ENCODE measurements around the gene DPH3. TPM values are rescaled to one million over a fixed set of nuclear protein-coding genes. Genes with fewer than 3 reads are reported as not detected.

The DPH3 gene
- total RNA-seq, 1 donor from 2014 or later: 29.8 TPM

DNA sequence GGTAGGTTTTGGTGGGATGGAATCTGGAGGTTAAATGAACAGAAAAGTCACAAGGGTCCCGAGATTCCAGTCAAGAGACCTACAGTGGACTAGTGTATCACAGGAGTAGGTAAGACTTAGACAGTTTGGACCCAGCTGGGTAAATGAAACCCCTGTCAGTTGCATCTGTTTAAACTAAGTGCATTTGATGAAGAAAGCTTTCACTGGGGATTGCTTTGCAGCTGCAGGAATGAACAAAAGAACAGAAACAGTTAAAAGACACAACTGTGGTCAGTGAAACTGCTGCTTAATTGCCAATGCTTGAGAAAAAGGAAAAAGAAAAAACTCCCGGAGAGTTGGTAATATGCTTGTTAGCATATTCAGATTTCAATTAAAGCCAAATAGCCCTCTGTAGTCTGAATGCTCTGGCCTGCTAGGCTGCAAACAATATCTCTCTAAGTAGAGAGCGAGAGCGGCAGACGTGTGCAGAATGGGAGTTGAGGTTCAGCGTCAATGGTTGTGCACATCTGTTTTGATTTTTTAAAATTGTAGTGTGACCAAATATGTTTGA, 37.4 kb upstream of the DPH3 start:
- peak overlapping the region; percentile 63 for H3K27ac ChIP-seq
- peak overlapping the region; percentile 1 for H3K4me3 ChIP-seq
- no peak for ATAC-seq
- intact Hi-C loops (cut with DNase I): no loop called here
- peaks cover 8% of the 10 kb centered on the region for H3K36me3 ChIP-seq
- H3K27me3 ChIP-seq: no peaks in the 10 kb centered on the region
- no peak for DNase-seq
- H3K9me3 ChIP-seq: no peaks in the 10 kb centered on the region
- peaks cover 32% of the 10 kb centered on the region for H3K4me1 ChIP-seq
- TF ChIP-seq CTCF (IDR thresholded peaks at IDR 0.05): no peak

GRCh38 chr3:16301507-16301906, 36.8 kb upstream of the DPH3 start:
- peak overlapping the region; percentile 4 for H3K4me3 ChIP-seq
- H3K27ac ChIP-seq: peak overlapping the region; percentile 63
- H3K36me3 ChIP-seq: peaks cover 8% of the 10 kb centered on the region
- H3K4me1 ChIP-seq: peaks cover 32% of the 10 kb centered on the region
- intact Hi-C loops (cut with DNase I): no loop called here
- no peak for DNase-seq
- no peaks in the 10 kb centered on the region for H3K27me3 ChIP-seq
- ATAC-seq: peak; percentile 85
- no peak for TF ChIP-seq CTCF (IDR thresholded peaks at IDR 0.05)
- no peaks in the 10 kb centered on the region for H3K9me3 ChIP-seq

- TF ChIP-seq CTCF (IDR thresholded peaks at IDR 0.05): no peak
- Histone ChIP-seq H3K4me1 (peaks cover 32% of the 10 kb centered on the region), H3K27ac (peak overlapping the region; percentile 63), H3K27me3 (no peaks in the 10 kb centered on the region), H3K4me3 (peak overlapping the region; percentile 4), H3K9me3 (no peaks in the 10 kb centered on the region), H3K36me3 (peaks cover 11% of the 10 kb centered on the region)
- peak; percentile 60 for ATAC-seq
- intact Hi-C loops (cut with DNase I): no loop called here
- no peak for DNase-seq
Observed at GRCh38 chr3:16300881-16301359, 36.2 kb upstream of the DPH3 start.

DNA sequence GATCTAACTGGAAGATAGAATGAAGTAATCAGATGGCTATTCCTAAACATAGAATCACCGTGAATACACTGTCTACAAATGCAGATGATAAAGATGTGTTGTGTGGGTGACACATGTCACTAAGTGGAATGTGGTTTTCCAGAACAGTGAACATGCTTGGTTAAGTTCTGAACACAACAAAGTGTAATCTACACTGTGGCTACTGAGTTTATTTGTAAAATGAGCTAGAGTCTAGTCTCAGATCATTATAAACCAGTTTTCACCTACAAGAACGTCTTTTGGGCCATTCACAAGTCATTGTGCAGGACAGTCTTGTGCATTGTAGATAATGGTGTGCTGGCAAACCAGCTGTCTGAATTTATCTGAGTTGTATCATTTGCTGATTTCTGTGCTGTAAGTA, 35.6 kb upstream of the DPH3 start:
- ATAC-seq (no peak), DNase-seq (no peak)
- Histone ChIP-seq H3K9me3 (no peaks in the 10 kb centered on the region), H3K4me3 (no peak overlapping the region), H3K27ac (peak overlapping the region; percentile 63), H3K36me3 (peaks cover 16% of the 10 kb centered on the region), H3K4me1 (peaks cover 32% of the 10 kb centered on the region), H3K27me3 (no peaks in the 10 kb centered on the region)
- no peak for TF ChIP-seq CTCF (IDR thresholded peaks at IDR 0.05)
- intact Hi-C loops (cut with DNase I): no loop called here

GRCh38 chr3:16299746-16300145, 35.0 kb upstream of the DPH3 start:
- DNase-seq: no peak
- Histone ChIP-seq H3K4me1 (peaks cover 32% of the 10 kb centered on the region), H3K36me3 (peaks cover 16% of the 10 kb centered on the region), H3K9me3 (no peaks in the 10 kb centered on the region), H3K27ac (no peak overlapping the region), H3K4me3 (no peak overlapping the region), H3K27me3 (no peaks in the 10 kb centered on the region)
- TF ChIP-seq CTCF (IDR thresholded peaks at IDR 0.05): no peak
- no peak for ATAC-seq
- intact Hi-C loops (cut with DNase I): no loop called here

DNA sequence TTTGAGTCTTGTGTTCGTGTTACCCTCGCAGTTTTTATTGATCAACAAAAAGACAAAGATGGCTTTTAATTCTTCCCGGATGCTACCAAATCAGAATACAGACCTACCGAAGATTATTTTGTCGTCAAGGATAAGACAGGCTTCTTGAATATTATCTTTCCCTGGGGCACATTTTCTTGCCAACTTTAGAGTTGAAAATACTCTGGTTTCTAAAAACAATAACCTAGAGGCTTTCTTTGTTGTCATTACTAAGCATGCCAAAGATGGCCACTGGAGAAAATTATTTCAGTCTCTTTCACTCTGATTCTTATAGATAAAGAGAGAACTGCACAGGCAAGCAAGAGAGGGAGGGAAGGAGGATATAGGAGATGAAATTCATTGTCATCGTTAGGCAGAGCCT, 34.1 kb upstream of the DPH3 start:
- H3K36me3 ChIP-seq: peaks cover 16% of the 10 kb centered on the region
- H3K4me1 ChIP-seq: peaks cover 32% of the 10 kb centered on the region
- intact Hi-C loops (cut with DNase I): no loop called here
- no peak for TF ChIP-seq CTCF (IDR thresholded peaks at IDR 0.05)
- H3K27ac ChIP-seq: no peak overlapping the region
- H3K27me3 ChIP-seq: no peaks in the 10 kb centered on the region
- no peak overlapping the region for H3K4me3 ChIP-seq
- H3K9me3 ChIP-seq: no peaks in the 10 kb centered on the region
- no peak for DNase-seq
- no peak for ATAC-seq

Data from upper lobe of right lung (tissue), 1 donor.